Astrocyte (in vitro differentiated cells and primary cell): Measurements from ENCODE around the gene NUMB. TPM values are rescaled to one million over a fixed set of nuclear protein-coding genes. Genes with fewer than 3 reads are reported as not detected.

Source experiments
- DNase-seq: peaks from one replicate; pipeline ENCODE4 v3.0.0-alpha.2; 2010; ENCODE audit warnings: low read depth
- FAIRE-seq: peaks from 2 replicates; lab custom pipeline; 2011; peaks lifted over from hg19 to GRCh38; lab: Jason Lieb, UNC
- H2AFZ ChIP-seq: 2 replicates; pipeline ENCODE4 v1.6.0; 2012; ENCODE audit warnings: low read depth, low read length, inconsistent platforms
- H3K27ac ChIP-seq: 2 replicates; pipeline ENCODE4 v1.5.1; 2011; ENCODE audit warnings: low read depth, low read length, inconsistent platforms
- H3K27me3 ChIP-seq: 2 replicates; pipeline ENCODE4 v1.6.0; 2011; ENCODE audit warnings: low read length, inconsistent platforms; ENCODE audit not compliant: insufficient read depth
- H3K36me3 ChIP-seq: 2 replicates; pipeline ENCODE4 v1.5.1; 2011; ENCODE audit warnings: low read length, inconsistent platforms; ENCODE audit not compliant: insufficient read depth
- H3K4me1 ChIP-seq: 2 replicates; pipeline ENCODE4 v1.5.1; 2011; ENCODE audit warnings: low read length, inconsistent platforms; ENCODE audit not compliant: insufficient read depth
- H3K4me2 ChIP-seq: 2 replicates; pipeline ENCODE4 v1.6.0; 2012; ENCODE audit warnings: low read length, inconsistent platforms
- H3K4me3 ChIP-seq: 2 replicates; pipeline ENCODE4 v1.5.1; 2011; ENCODE audit warnings: low read depth, mild to moderate bottlenecking, low read length, inconsistent platforms; ENCODE audit not compliant: insufficient read depth
- H3K79me2 ChIP-seq: 2 replicates; pipeline ENCODE4 v1.6.0; 2012; ENCODE audit warnings: mild to moderate bottlenecking, low read length, inconsistent platforms; ENCODE audit not compliant: insufficient read depth
- H3K9ac ChIP-seq: 2 replicates; pipeline ENCODE4 v1.6.0; 2012; ENCODE audit warnings: mild to moderate bottlenecking, low read length, inconsistent platforms
- H3K9me3 ChIP-seq: 2 replicates; pipeline ENCODE4 v1.5.1; 2012; ENCODE audit warnings: low read depth, mild to moderate bottlenecking, low read length, inconsistent platforms; ENCODE audit not compliant: insufficient read depth
- H4K20me1 ChIP-seq: 2 replicates; pipeline ENCODE4 v1.6.0; 2012; ENCODE audit warnings: low read length, inconsistent platforms; ENCODE audit not compliant: insufficient read depth
- H3K27ac Mint-ChIP-seq: one replicate; pipeline ENCODE4 v1.8.0; 2021; ENCODE audit warnings: mild to moderate bottlenecking, mixed read lengths; ENCODE audit not compliant: unreplicated experiment
- H3K27me3 Mint-ChIP-seq: one replicate; pipeline ENCODE4 v1.8.0; 2021; ENCODE audit warnings: low read depth, mixed read lengths; ENCODE audit not compliant: unreplicated experiment
- H3K36me3 Mint-ChIP-seq: one replicate; pipeline ENCODE4 v1.8.0; 2021; ENCODE audit warnings: low read depth, mixed read lengths; ENCODE audit not compliant: unreplicated experiment
- H3K4me1 Mint-ChIP-seq: one replicate; pipeline ENCODE4 v1.8.0; 2021; ENCODE audit warnings: low read depth, mixed read lengths; ENCODE audit not compliant: unreplicated experiment
- H3K4me3 Mint-ChIP-seq: one replicate; pipeline ENCODE4 v1.8.0; 2021; ENCODE audit warnings: mild to moderate bottlenecking, moderate library complexity, mixed read lengths; ENCODE audit not compliant: unreplicated experiment
- H3K9me3 Mint-ChIP-seq: one replicate; pipeline ENCODE4 v1.8.0; 2021; ENCODE audit warnings: mild to moderate bottlenecking, mixed read lengths; ENCODE audit not compliant: unreplicated experiment
- EZH2 ChIP-seq: IDR thresholded peaks from 2 replicates; pipeline ENCODE4 v1.6.1; 2012; ENCODE audit warnings: mild to moderate bottlenecking, low read length, inconsistent platforms; ENCODE audit not compliant: insufficient read depth
- total RNA-seq: library from RNA; stranded (reverse); gene quantifications from 2 replicates; pipeline ENCODE4 v1.2.1, GENCODE V29; 2021
- TF ChIP-seq, protein P1 (sequence below): IDR thresholded peaks from 2 replicates; pipeline ENCODE4 v1.5.1; 2011; ENCODE audit warnings: low read depth, mild to moderate bottlenecking, inconsistent platforms, low read length, moderate library complexity; ENCODE audit not compliant: insufficient read depth

NUMB gene
- total RNA-seq, 1 donor from 2014 or later: 93.9 TPM

- Histone ChIP-seq H3K9me3 (no peaks in the 10 kb centered on the region), H3K79me2 (peaks cover 31% of the 10 kb centered on the region), H3K27me3 (no peaks in the 10 kb centered on the region), H2AFZ (no peak overlapping the region), H3K36me3 (no peaks in the 10 kb centered on the region), H3K27ac (no peak overlapping the region), H3K4me3 (no peak overlapping the region), H3K9ac (no peak overlapping the region), H4K20me1 (peaks cover 40% of the 10 kb centered on the region), H3K4me1 (no peaks in the 10 kb centered on the region), H3K4me2 (no peak overlapping the region)
- FAIRE-seq (no peak), DNase-seq (no peak)
- Mint-ChIP-seq H3K4me1 (peaks cover 3% of the 10 kb centered on the region), H3K27ac (no peak overlapping the region), H3K27me3 (no peaks in the 10 kb centered on the region), H3K36me3 (no peaks in the 10 kb centered on the region), H3K9me3 (no peaks in the 10 kb centered on the region), H3K4me3 (no peak overlapping the region)
- no peak for TF ChIP-seq EZH2
- TF ChIP-seq, protein P1, sequence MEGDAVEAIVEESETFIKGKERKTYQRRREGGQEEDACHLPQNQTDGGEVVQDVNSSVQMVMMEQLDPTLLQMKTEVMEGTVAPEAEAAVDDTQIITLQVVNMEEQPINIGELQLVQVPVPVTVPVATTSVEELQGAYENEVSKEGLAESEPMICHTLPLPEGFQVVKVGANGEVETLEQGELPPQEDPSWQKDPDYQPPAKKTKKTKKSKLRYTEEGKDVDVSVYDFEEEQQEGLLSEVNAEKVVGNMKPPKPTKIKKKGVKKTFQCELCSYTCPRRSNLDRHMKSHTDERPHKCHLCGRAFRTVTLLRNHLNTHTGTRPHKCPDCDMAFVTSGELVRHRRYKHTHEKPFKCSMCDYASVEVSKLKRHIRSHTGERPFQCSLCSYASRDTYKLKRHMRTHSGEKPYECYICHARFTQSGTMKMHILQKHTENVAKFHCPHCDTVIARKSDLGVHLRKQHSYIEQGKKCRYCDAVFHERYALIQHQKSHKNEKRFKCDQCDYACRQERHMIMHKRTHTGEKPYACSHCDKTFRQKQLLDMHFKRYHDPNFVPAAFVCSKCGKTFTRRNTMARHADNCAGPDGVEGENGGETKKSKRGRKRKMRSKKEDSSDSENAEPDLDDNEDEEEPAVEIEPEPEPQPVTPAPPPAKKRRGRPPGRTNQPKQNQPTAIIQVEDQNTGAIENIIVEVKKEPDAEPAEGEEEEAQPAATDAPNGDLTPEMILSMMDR: no peak
Observed at GRCh38 chr14:73369428-73369827, 88.9 kb downstream of the NUMB start.

GRCh38 chr14:73368616-73369015, 89.7 kb downstream of the NUMB start:
- Histone ChIP-seq H3K79me2 (peaks cover 29% of the 10 kb centered on the region), H3K9me3 (no peaks in the 10 kb centered on the region), H3K4me2 (no peak overlapping the region), H2AFZ (no peak overlapping the region), H3K27me3 (no peaks in the 10 kb centered on the region), H4K20me1 (peaks cover 34% of the 10 kb centered on the region), H3K4me1 (no peaks in the 10 kb centered on the region), H3K27ac (no peak overlapping the region), H3K9ac (no peak overlapping the region), H3K4me3 (no peak overlapping the region), H3K36me3 (no peaks in the 10 kb centered on the region)
- FAIRE-seq (no peak), DNase-seq (no peak)
- peaks cover 3% of the 10 kb centered on the region for H3K4me1 Mint-ChIP-seq
- H3K27ac Mint-ChIP-seq: no peak overlapping the region
- H3K27me3 Mint-ChIP-seq: no peaks in the 10 kb centered on the region
- H3K9me3 Mint-ChIP-seq: no peaks in the 10 kb centered on the region
- H3K36me3 Mint-ChIP-seq: no peaks in the 10 kb centered on the region
- TF ChIP-seq, protein P1: no peak
- TF ChIP-seq EZH2: no peak
- H3K4me3 Mint-ChIP-seq: no peak overlapping the region

- Histone ChIP-seq H4K20me1 (peaks cover 32% of the 10 kb centered on the region), H3K4me2 (no peak overlapping the region), H3K79me2 (peaks cover 25% of the 10 kb centered on the region), H3K9ac (no peak overlapping the region), H2AFZ (no peak overlapping the region), H3K36me3 (no peaks in the 10 kb centered on the region), H3K27me3 (no peaks in the 10 kb centered on the region), H3K9me3 (no peaks in the 10 kb centered on the region), H3K4me1 (no peaks in the 10 kb centered on the region), H3K27ac (no peak overlapping the region), H3K4me3 (no peak overlapping the region)
- H3K4me1 Mint-ChIP-seq: no peaks in the 10 kb centered on the region
- DNase-seq (peak; percentile 27), FAIRE-seq (no peak)
- H3K36me3 Mint-ChIP-seq: peaks cover 2% of the 10 kb centered on the region
- no peak for TF ChIP-seq EZH2
- TF ChIP-seq, protein P1: no peak
- H3K4me3 Mint-ChIP-seq: no peak overlapping the region
- no peak overlapping the region for H3K27ac Mint-ChIP-seq
- H3K27me3 Mint-ChIP-seq: no peaks in the 10 kb centered on the region
- no peaks in the 10 kb centered on the region for H3K9me3 Mint-ChIP-seq
Observed at GRCh38 chr14:73365727-73366126, 92.6 kb downstream of the NUMB start.
